Measurements from ENCODE around the gene APOF.

DNA sequence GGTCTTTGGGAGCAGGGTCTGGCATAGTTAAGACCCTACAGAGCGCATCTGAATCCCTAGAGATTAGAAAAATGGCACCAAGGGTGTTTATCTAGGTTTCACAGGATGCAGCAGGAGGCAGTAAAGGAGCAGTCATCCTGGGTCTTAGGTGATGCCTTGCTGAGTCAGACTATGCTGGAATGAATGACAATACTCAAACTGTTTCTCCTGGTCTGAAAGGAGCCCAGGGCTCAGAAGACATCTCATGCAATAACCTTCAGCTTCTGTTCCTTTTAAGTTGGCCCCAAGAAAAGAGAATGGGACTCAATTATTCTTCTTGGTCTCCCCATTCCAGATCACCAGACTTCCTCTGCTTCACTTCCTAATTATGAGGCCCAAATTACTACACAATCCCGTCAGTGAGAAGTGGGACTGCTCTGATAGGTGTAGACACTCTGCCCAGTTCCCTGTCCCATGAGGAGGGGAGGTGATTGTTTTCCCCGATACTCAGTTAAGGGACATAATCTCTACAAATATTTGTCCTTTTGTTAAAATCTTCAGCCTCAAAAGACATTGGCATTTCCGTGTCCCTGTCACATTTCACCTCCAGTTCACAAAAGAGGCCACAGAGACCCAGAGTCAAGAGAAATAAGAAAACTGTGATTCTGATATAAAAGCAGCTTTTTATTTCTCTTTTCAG is 14.8 kb upstream of the APOF start:
- no peak for TF ChIP-seq POLR2A (IDR thresholded peaks at IDR 0.05)
- TF ChIP-seq CTCF (IDR thresholded peaks at IDR 0.05): no peak

Data from right lobe of liver (tissue), 4 donors.